ENCODE data around the gene NACC1.

DNA sequence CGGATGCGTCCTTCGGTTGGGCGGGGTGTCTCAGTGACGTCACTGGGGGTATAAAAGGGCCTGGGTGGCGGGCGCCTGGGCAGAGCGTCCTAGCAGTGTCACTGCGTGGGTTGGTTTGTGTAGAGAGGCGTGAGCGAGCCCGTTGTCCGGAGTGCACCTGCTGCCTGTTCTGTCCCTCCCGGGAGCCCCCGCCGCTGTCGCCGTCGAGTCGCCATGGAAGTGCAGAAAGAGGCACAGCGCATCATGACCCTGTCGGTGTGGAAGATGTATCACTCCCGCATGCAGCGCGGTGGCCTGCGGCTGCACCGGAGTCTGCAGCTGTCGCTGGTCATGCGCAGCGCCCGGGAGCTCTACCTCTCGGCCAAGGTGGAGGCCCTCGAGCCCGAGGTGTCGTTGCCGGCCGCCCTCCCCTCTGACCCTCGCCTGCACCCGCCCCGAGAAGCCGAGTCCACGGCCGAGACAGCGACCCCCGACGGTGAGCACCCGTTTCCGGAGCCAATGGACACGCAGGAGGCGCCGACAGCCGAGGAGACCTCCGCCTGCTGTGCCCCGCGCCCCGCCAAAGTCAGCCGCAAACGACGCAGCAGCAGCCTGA, 35.0 kb downstream of the NACC1 start:
- TF ChIP-seq CTCF (optimal IDR thresholded peaks at IDR 0.05 in 1 of 3, IDR thresholded peaks at IDR 0.05 in 1 of 3, conservative IDR thresholded peaks at IDR 0.05 in 1 of 3; ENCODE audit: extremely low read depth in 1 of 3, insufficient read depth in 2 of 3, low read length in 3 of 3) (no peak), EZH2 (IDR thresholded peaks at IDR 0.05; ENCODE audit: low read length) (no peak)
